Esophagus muscularis mucosa (tissue), 4 donors: ENCODE measurements around the gene TBCE. TPM values are rescaled to one million over a fixed set of nuclear protein-coding genes. Genes with fewer than 3 reads are reported as not detected.

Experiments used
- DNase-seq: peaks from one replicate; pipeline ENCODE4 v3.0.0-alpha.2; 2017; ENCODE audit errors: extremely low spot score
- H3K27ac ChIP-seq, 4 donors: fragments of 200-600 bp; sonication (generic); replicated peaks in 1 of 4; 1 replicate in 3 of 4; 2 replicates in 1 of 4; pipeline ENCODE4 v1.5.1; 2016 to 2019; ENCODE audit warnings: mild to moderate bottlenecking in 1 of 4
- H3K27me3 ChIP-seq, 4 donors: fragments of 200-600 bp; sonication (generic); one replicate each; pipeline versions ENCODE4 v1.5.1 to v1.6.0; 2016 to 2019
- H3K36me3 ChIP-seq, 4 donors: fragments of 200-600 bp; sonication (generic); one replicate each; pipeline ENCODE4 v1.5.1; 2016 to 2019
- H3K4me1 ChIP-seq, 4 donors: fragments of 200-600 bp; sonication (generic); one replicate each; pipeline ENCODE4 v1.5.1; 2016 to 2019
- H3K4me3 ChIP-seq, 4 donors: fragments of 200-600 bp; sonication (generic); 1 replicate in 2 of 4; 2 replicates in 2 of 4; pipeline ENCODE4 v1.5.1; 2016 to 2019; ENCODE audit warnings: mild to moderate bottlenecking in 4 of 4, moderate library complexity in 1 of 4
- H3K9me3 ChIP-seq, 4 donors: fragments of 200-600 bp; sonication (generic); 1 replicate in 3 of 4; 2 replicates in 1 of 4; pipeline ENCODE4 v1.5.1; 2016 to 2019
- CTCF ChIP-seq, 3 experiments: fragments of 200-600 bp in 2 of 3; fragments of 450-650 bp in 1 of 3; sonication (generic) in 2 of 3; IDR thresholded peaks; one replicate each; pipeline ENCODE4 v1.5.1; 2017 to 2019; ENCODE audit warnings: antibody characterized with exemption in 3 of 3, mild to moderate bottlenecking in 2 of 3, moderate library complexity in 1 of 3
- EP300 ChIP-seq: sonication (generic); formaldehyde crosslinking; IDR thresholded peaks from one replicate; pipeline ENCODE4 v1.6.1; 2017; ENCODE audit warnings: antibody characterized with exemption
- POLR2A ChIP-seq: fragments of 450-650 bp; IDR thresholded peaks from one replicate; pipeline ENCODE4 v1.6.1; 2017; ENCODE audit warnings: antibody characterized with exemption, moderate library complexity, mild to moderate bottlenecking, low read depth
- POLR2AphosphoS5 ChIP-seq, 2 donors: sonication (generic); formaldehyde crosslinking; IDR thresholded peaks; one replicate each; pipeline ENCODE4 v1.6.1; 2017; ENCODE audit warnings: antibody characterized with exemption in 2 of 2
- WGBS: methylation state at CpG from one replicate; pipeline ENCODE4 v1.1.5; 2018; 5-methylcytosine and 5-hydroxymethylcytosine counted together
- intact Hi-C: fragments of 100-400 bp; cut with DNase I; formaldehyde crosslinking; loops from one replicate; pipeline ENCODE4 v1.15.1; 2023
- total RNA-seq, 4 donors: library from RNA; depleted of rRNA; stranded (reverse); fragments of >200 nt; gene quantifications; one replicate each; pipeline versions ENCODE4 v1.1.0 to v1.2.1, GENCODE V29; 2016

Gene TBCE
- 10 to 100 TPM; 10.6 to 21.6 (median 15.3) TPM for total RNA-seq

DNA sequence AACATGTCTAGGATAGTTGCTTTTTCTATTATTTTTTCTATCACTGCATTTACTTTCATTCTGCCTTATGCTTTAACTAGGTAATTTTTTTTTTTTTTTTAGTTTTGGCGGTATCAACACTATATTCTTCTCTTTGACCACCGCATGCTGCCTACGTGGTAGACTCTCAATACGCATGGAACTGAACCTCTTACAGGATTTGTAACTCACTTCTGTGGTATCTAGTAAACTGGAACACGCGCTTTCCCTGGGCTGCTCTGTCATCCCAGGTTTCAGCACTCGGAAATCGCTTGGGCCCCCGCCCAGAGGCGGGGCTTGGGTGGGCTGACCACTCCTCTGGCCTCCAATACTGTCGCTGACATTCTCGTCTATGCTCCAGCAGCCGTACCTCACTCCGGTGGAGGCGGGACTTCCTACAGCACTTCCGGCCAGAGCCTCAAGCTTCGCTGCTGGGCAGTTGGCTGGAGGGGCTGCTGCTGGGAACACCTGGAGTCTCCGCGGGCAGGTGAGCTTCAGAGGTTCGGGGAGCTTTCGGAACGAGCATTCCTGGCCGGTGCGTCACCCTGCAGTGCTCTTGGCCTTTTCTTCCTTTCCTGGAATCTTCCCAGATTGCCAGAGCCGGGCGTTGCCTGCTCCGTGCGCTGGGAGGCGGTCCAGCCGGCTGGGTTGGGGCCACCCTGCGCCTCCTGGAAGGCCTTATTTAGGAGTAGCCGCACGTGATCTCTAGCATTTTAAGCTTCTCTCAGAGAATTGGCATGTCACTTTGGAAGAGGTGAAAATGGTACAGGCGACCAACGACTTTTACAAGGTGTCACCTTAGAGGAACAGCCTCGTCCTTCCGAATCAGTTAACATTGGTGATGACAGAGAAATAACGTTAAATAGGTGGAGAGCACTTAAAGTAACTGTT, at the start of gene TBCE:
TBCE (plus strand) TSS at position 428 of the 909 bp plus-strand sequence. CDS start 12,623 bp downstream, outside the sequence.
- peak within 1 kb of the TSS; percentile 68 to 84 (median 80) for H3K4me3 ChIP-seq
- intact Hi-C loops, result no loop called here
- WGBS, result 1% methylated on average over 26 of the region's 38 CpGs
- H3K27me3 ChIP-seq, result no peaks in the 10 kb centered on the region
- peaks cover 0 to 11% (median 3%) of the 10 kb centered on the region in 4 donors for H3K36me3 ChIP-seq
- H3K4me1 ChIP-seq, result peaks cover 10 to 20% (median 18%) of the 10 kb centered on the region in 4 donors
- H3K27ac ChIP-seq, result peak within 1 kb of the TSS; percentile 81 to 90 (median 84)
- H3K9me3 ChIP-seq, result no peaks in the 10 kb centered on the region
- peak; percentile 98 for DNase-seq
- TF ChIP-seq POLR2A (peak; percentile 62), CTCF (IDR thresholded peaks at IDR 0.05) (peak in 2 of 3 experiments; percentile 15 to 19), EP300 (no peak), POLR2AphosphoS5 (IDR thresholded peaks at IDR 0.05) (peak; percentile 89 to 93)

GRCh38 chr1:235319255-235319654, 48.0 kb upstream of the TBCE start:
- Histone ChIP-seq H3K4me1 (peaks cover 30 to 84% (median 59%) of the 10 kb centered on the region in 4 donors), H3K36me3 (peaks cover 0 to 19% (median 6%) of the 10 kb centered on the region in 4 donors), H3K9me3 (no peaks in the 10 kb centered on the region), H3K4me3 (no peak overlapping the region), H3K27me3 (no peaks in the 10 kb centered on the region), H3K27ac (no peak overlapping the region)
- TF ChIP-seq EP300, result no peak
- no peak for TF ChIP-seq POLR2AphosphoS5 (IDR thresholded peaks at IDR 0.05)
- no peak for TF ChIP-seq POLR2A
- no peak for TF ChIP-seq CTCF (IDR thresholded peaks at IDR 0.05)
- intact Hi-C loops, result no loop called here
- DNase-seq, result no peak
- WGBS, result 93% methylated on average over 2 of the region's 2 CpGs

- TF ChIP-seq POLR2AphosphoS5 (IDR thresholded peaks at IDR 0.05), result no peak
- TF ChIP-seq CTCF (IDR thresholded peaks at IDR 0.05), result no peak
- no peak for TF ChIP-seq POLR2A
- TF ChIP-seq EP300, result no peak
These were observed 46.6 kb upstream of the TBCE start for GRCh38 chr1:235320521-235321179.

GRCh38 chr1:235324296-235324695, 42.9 kb upstream of the TBCE start:
- intact Hi-C loops, result loop anchor here (10.0 kb wide), 2 partner anchors 181 to 199 kb away; partner anchors contain the start of genes B3GALNT2 and TOMM20

More at GRCh38 chr1:235320521-235321179, 46.6 kb upstream of the TBCE start:
- no peak overlapping the region for H3K4me3 ChIP-seq
- peaks cover 0 to 19% (median 6%) of the 10 kb centered on the region in 4 donors for H3K36me3 ChIP-seq
- no peaks in the 10 kb centered on the region for H3K27me3 ChIP-seq
- H3K27ac ChIP-seq, result no peak overlapping the region
- intact Hi-C loops, result loop anchor here (10.0 kb wide), 2 partner anchors 184 to 196 kb away; partner anchors contain the start of genes B3GALNT2 and TOMM20
- no peaks in the 10 kb centered on the region for H3K9me3 ChIP-seq
- 88% methylated on average over 6 of the region's 6 CpGs for WGBS
- no peak for DNase-seq
- peaks cover 34 to 84% (median 63%) of the 10 kb centered on the region in 4 donors for H3K4me1 ChIP-seq

More at GRCh38 chr1:235324296-235324695, 42.9 kb upstream of the TBCE start:
- Histone ChIP-seq H3K36me3 (peaks cover 0 to 9% (median 1%) of the 10 kb centered on the region in 4 donors), H3K27ac (peak overlapping the region in 1 of 4 donors; percentile 98), H3K9me3 (no peaks in the 10 kb centered on the region), H3K4me3 (peak overlapping the region in 1 of 4 donors; percentile 14), H3K27me3 (no peaks in the 10 kb centered on the region), H3K4me1 (peaks cover 39 to 73% (median 63%) of the 10 kb centered on the region in 4 donors)
- TF ChIP-seq EP300, result no peak
- no peak for TF ChIP-seq CTCF (IDR thresholded peaks at IDR 0.05)
- TF ChIP-seq POLR2A, result no peak
- no peak for TF ChIP-seq POLR2AphosphoS5 (IDR thresholded peaks at IDR 0.05)
- DNase-seq, result no peak
- 86% methylated on average over 5 of the region's 5 CpGs for WGBS
